HUES48 (cell line): ENCODE data around the gene MAN2B2.
"Not testable (repeated sequence)": the region's sequence is repeated elsewhere in the genome, so short reads cannot be mapped to it uniquely, and the experiment has no call there.

Experiments
- H3K27ac ChIP-seq: one replicate; pipeline ENCODE4 v1.7.0; 2013; ENCODE audit warnings: low read depth, low read length, inconsistent platforms
- H3K27me3 ChIP-seq: 2 replicates; pipeline ENCODE4 v1.6.1; 2013; ENCODE audit warnings: mild to moderate bottlenecking, low read length; ENCODE audit not compliant: control insufficient read depth, insufficient read depth
- H3K36me3 ChIP-seq: 2 replicates; pipeline ENCODE4 v1.6.1; 2013; ENCODE audit warnings: low read length; ENCODE audit not compliant: control insufficient read depth, insufficient read depth
- H3K4me1 ChIP-seq: 2 replicates; pipeline ENCODE4 v1.6.1; 2013; ENCODE audit warnings: mild to moderate bottlenecking, low read length; ENCODE audit not compliant: control insufficient read depth, insufficient read depth
- H3K4me3 ChIP-seq: 2 replicates; pipeline ENCODE4 v1.5.1; 2013; ENCODE audit warnings: mild to moderate bottlenecking, low read depth, low read length
- H3K9ac ChIP-seq: 2 replicates; pipeline ENCODE4 v1.6.1; 2013; ENCODE audit warnings: mild to moderate bottlenecking, low read depth, low read length, moderate library complexity
- H3K9me3 ChIP-seq: 2 replicates; pipeline ENCODE4 v1.6.1; 2013; ENCODE audit warnings: low read length; ENCODE audit not compliant: control insufficient read depth, insufficient read depth

Gene MAN2B2

GRCh38 chr4:6618386-6619115, 43.6 kb downstream of the MAN2B2 start:
- H3K27ac ChIP-seq, result no peak overlapping the region
- H3K9me3 ChIP-seq, result no peaks in the 10 kb centered on the region
- no peaks in the 10 kb centered on the region; the same call in 1 of the 2 replicates for H3K36me3 ChIP-seq
- H3K4me1 ChIP-seq, result no peaks in the 10 kb centered on the region
- H3K9ac ChIP-seq, result no peak overlapping the region
- no peaks in the 10 kb centered on the region for H3K27me3 ChIP-seq
- no peak overlapping the region for H3K4me3 ChIP-seq

GRCh38 chr4:6619116-6619465, 44.1 kb downstream of the MAN2B2 start:
- Histone ChIP-seq H3K9ac (no peak overlapping the region), H3K9me3 (no peaks in the 10 kb centered on the region), H3K36me3 (no peaks in the 10 kb centered on the region; the same call in 1 of the 2 replicates), H3K4me3 (no peak overlapping the region), H3K27ac (no peak overlapping the region), H3K4me1 (no peaks in the 10 kb centered on the region), H3K27me3 (no peaks in the 10 kb centered on the region)

- no peaks in the 10 kb centered on the region for H3K9me3 ChIP-seq
Measured at GRCh38 chr4:6619466-6620255, 44.7 kb downstream of the MAN2B2 start.

GRCh38 chr4:6620296-6620695, 45.3 kb downstream of the MAN2B2 start:
- H3K9me3 ChIP-seq, result no peaks in the 10 kb centered on the region
- H3K27ac ChIP-seq, result no peak overlapping the region
- no peaks in the 10 kb centered on the region for H3K27me3 ChIP-seq
- no peaks in the 10 kb centered on the region; the same call in 1 of the 2 replicates for H3K36me3 ChIP-seq
- no peak overlapping the region for H3K4me3 ChIP-seq
- H3K4me1 ChIP-seq, result no peaks in the 10 kb centered on the region
- H3K9ac ChIP-seq, result no peak overlapping the region

More at GRCh38 chr4:6619466-6620255, 44.7 kb downstream of the MAN2B2 start:
- Histone ChIP-seq H3K4me3 (no peak overlapping the region), H3K4me1 (no peaks in the 10 kb centered on the region), H3K27ac (no peak overlapping the region), H3K9ac (no peak overlapping the region), H3K36me3 (no peaks in the 10 kb centered on the region; the same call in 1 of the 2 replicates), H3K27me3 (no peaks in the 10 kb centered on the region)

- Histone ChIP-seq H3K27ac (no peak overlapping the region), H3K9me3 (no peaks in the 10 kb centered on the region), H3K27me3 (no peaks in the 10 kb centered on the region), H3K36me3 (no peaks in the 10 kb centered on the region; the same call in 1 of the 2 replicates), H3K4me3 (no peak overlapping the region), H3K4me1 (no peaks in the 10 kb centered on the region), H3K9ac (no peak overlapping the region)
Measured at GRCh38 chr4:6620891-6621555, 46.0 kb downstream of the MAN2B2 start.

DNA sequence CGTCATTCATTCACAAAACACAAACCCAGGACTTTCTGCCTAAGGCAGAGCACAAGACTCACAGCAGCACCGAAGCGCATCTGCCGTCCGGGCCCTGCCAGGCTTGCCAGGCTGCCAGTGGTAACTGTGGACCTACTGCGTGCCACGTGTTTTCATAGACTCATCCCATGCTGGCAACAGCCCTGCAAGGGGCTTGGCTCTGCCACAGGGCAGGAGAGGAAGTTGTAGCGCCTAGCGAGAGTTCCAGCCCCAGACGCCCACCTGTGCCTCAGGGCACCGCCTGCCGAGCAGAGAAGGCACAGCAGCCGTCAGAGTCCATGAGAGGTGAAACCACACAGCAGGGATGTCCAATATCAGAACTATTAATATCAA, 46.6 kb downstream of the MAN2B2 start:
- Histone ChIP-seq H3K9ac (no peak overlapping the region), H3K36me3 (no peaks in the 10 kb centered on the region; the same call in 1 of the 2 replicates), H3K4me1 (no peaks in the 10 kb centered on the region), H3K4me3 (no peak overlapping the region), H3K27me3 (no peaks in the 10 kb centered on the region), H3K27ac (no peak overlapping the region), H3K9me3 (no peaks in the 10 kb centered on the region)

DNA sequence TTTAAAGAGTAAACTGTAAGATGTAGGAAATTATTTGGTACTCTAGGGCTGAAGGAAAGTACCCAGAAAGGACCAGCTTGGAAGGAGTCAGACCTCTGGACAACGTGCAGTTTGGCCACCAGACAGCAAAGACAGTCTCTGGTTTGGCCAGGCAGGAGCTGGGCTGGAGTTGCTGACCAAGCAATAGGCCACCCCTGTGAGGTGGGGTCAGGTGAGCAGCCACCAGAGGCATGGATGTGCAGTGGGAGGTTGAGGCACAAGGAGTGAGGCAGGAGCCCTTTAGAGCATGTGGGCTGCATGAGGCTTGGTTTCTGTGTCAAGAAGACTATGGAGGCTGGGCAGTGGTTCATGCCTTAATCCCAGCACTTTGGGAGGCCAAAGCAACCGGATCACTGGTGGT, 47.8 kb downstream of the MAN2B2 start:
- Histone ChIP-seq H3K9ac (no peak overlapping the region), H3K9me3 (no peaks in the 10 kb centered on the region), H3K27me3 (no peaks in the 10 kb centered on the region), H3K27ac (no peak overlapping the region), H3K4me3 (no peak overlapping the region), H3K4me1 (no peaks in the 10 kb centered on the region), H3K36me3 (no peaks in the 10 kb centered on the region; the same call in 1 of the 2 replicates)

DNA sequence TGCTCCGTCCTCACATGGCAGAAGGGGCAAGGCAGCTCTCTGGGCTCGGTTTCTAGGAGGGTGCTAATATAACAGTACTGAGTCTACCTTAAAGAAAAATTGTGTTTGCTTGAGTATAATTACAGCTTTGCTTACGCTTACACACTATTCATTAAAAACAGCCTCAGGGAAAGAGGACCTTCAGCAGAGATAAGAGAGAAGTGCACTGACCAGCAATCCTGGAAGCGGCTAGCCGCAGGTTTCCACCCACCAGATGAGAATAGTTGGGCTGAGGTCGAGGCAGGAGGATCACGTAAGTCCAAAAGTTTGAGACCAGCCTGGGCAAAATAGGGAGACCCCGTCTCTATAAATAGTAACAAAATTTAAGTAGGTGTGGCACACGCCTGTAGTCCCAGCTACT, 50.3 kb downstream of the MAN2B2 start:
- H3K27ac ChIP-seq, result no peak overlapping the region
- H3K4me1 ChIP-seq, result no peaks in the 10 kb centered on the region
- no peaks in the 10 kb centered on the region for H3K27me3 ChIP-seq
- no peak overlapping the region for H3K9ac ChIP-seq
- H3K36me3 ChIP-seq, result no peaks in the 10 kb centered on the region
- no peaks in the 10 kb centered on the region for H3K9me3 ChIP-seq
- H3K4me3 ChIP-seq, result no peak overlapping the region

- Histone ChIP-seq H3K4me1 (no peaks in the 10 kb centered on the region), H3K9ac (no peak overlapping the region), H3K9me3 (no peaks in the 10 kb centered on the region), H3K27me3 (no peaks in the 10 kb centered on the region), H3K36me3 (no peaks in the 10 kb centered on the region), H3K27ac (no peak overlapping the region), H3K4me3 (no peak overlapping the region)
Measured at GRCh38 chr4:6626066-6626465, 51.1 kb downstream of the MAN2B2 start.

GRCh38 chr4:6627832-6628231, 52.8 kb downstream of the MAN2B2 start:
- H3K4me1 ChIP-seq, result no peaks in the 10 kb centered on the region

GRCh38 chr4:6628484-6628883, 53.5 kb downstream of the MAN2B2 start:
- not testable (repeated sequence) for H3K36me3 ChIP-seq, H3K27me3 ChIP-seq, H3K9me3 ChIP-seq, H3K9ac ChIP-seq, H3K4me1 ChIP-seq, H3K4me3 ChIP-seq, H3K27ac ChIP-seq

More at GRCh38 chr4:6627832-6628231, 52.8 kb downstream of the MAN2B2 start:
- Histone ChIP-seq H3K27me3 (no peaks in the 10 kb centered on the region), H3K9ac (no peak overlapping the region), H3K27ac (no peak overlapping the region), H3K9me3 (no peaks in the 10 kb centered on the region), H3K36me3 (no peaks in the 10 kb centered on the region), H3K4me3 (no peak overlapping the region)
